GOT3 (cell line): Measurements from ENCODE around the gene CDH4.

Source experiments
- DNase-seq: peaks from one replicate; lab custom pipeline; 2025; ENCODE audit warnings: mixed read lengths; lab: John Stamatoyannopoulos, UW

The CDH4 gene

DNA sequence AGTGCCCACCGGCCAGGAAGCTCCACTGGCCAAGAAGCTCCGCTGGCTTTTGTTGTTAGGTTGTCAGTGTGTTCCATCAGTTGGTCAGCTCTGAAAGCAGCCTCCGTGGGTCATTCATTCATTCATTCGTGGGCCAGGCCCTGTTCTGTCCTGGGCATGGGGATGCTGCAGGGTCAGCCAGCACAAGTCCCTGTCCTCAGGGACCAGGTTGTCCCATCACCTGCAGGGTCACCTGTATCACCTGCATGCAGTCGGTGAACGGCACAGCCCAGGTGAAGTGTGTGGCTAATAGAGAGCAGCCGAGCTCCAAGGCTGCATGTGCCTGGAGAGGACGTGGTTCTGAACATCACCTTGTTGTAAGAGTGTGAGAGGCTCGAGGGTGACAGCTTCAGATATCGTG is 403.5 kb downstream of the CDH4 start:
- no peak for DNase-seq

GRCh38 chr20:61656198-61656597 is 404.1 kb downstream of the CDH4 start:
- DNase-seq: no peak

DNA sequence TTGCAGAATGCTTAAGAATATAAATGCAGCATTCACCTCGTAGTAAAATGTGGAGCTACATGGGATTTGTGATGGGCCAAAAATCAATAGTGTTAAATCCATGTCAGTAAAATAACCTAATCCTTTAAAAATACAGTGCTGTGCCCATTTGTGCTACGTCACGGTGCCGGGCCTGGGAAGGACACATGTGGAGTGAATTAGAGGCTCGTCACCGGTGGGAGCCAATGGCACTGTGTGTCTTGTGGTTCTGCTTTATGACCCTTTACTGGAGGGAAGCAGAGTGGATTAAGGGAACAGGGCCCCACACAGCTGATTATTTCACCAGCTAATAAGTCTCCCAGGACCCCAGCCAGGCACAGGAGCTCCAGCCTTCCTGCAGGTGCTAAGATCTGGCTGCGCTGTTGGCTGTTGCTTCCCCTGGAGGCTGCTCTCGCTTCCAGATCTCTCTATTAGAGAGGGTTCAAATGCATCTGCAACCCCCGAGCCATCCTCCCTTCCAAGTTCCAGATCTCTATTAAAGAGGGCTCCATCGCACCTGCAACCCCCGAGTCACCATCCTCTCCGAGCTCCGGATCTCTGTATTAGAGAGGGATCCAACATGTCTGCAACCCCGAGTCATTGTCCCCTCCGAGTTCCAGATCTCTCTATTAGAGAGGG is 405.8 kb downstream of the CDH4 start:
- no peak for DNase-seq

DNA sequence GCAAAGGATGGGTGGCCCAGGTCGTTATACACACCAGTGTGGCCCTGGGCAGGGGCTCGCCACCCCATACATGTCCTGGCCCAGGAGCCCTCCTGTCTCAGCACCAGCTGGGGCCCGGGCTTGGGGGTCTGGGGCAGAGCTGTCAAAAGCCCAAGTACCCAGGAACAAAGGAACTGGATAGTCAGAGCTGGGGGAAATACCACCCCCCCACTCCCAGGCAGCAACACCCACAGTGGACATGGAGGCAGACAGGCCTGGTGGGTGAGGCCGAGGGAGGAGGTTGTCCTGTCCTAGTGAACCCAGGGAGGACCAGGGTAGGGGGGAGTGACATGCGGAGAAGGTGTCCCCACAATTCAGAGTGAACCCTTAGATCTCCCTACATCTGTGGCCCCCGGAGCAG is 406.5 kb downstream of the CDH4 start:
- DNase-seq: no peak

DNA sequence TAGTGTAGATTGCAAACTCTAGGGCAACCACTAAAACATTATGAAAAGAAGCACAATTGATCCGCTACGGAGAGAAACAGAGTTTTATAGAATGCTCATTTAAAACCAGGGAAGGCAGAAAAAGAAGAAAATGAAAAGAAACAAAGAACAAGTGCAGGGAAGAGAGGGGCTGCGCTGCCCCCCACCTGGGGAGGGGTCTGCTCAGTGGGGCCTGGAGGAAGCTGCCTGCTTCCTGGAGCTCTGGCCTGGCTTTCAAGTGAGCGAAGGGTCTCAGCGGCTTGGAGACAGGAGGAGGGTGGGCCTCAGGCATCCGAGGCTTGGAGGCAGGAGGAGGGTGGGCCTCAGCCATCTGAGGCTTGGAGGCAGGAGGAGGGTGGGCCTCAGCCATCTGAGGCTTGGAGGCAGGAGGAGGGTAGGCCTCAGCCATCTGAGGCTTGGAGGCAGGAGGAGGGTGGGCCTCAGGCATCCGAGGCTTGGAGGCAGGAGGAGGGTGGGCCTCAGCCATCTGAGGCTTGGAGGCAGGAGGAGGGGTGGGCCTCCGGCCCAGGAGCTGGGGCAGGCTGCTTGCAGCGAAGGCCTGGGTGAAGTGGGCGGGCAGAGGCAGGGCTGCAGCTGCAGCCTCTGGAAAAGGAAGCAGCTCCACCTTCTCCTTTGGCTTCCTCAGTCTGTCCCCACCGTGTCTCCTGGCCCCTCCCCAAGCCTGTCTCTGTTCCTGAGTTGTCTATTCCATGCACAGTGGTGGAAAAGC is 407.4 kb downstream of the CDH4 start:
- DNase-seq: no peak

- DNase-seq: no peak
Observed at GRCh38 chr20:61659994-61660346, 407.9 kb downstream of the CDH4 start.

DNA sequence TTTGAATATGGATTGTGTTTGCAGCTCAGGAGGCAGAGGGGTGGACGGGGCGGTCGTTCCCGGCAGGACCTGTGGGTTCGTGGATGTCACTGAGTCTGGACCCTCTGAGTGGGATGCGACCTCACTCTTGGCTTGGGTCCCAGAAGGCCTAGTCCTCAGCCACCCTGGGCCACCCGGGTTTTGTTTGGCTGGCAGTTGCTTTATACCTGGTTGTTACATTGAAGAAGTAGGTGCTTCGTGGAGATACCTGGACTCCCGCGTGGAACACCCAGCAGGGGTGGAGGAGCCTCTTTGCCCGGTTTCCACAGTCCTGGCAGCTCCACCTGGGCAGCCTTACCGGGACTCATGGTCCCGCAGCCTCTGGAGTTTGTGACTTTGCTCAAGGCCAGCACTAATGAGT is 408.5 kb downstream of the CDH4 start:
- no peak for DNase-seq

DNA sequence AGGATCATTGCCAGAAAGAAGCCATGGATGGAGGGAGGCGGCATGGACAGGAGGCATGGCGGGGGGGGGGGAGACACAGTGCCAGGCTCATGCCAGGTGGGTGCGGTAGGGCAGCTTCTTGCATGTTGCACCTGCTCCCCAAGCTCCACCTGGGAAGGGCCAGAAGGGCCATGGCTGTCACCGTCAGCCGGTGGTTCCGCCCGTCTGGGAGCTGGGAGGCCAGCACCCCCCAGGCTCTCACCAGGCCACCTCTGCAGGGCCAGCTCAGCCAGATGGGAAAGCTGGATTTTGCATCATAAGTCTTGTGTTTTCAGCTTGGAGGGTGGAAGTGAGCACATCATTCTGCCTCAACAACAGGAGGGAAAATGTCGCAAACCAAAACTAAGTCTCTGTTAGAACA is 409.0 kb downstream of the CDH4 start:
- no peak for DNase-seq

DNA sequence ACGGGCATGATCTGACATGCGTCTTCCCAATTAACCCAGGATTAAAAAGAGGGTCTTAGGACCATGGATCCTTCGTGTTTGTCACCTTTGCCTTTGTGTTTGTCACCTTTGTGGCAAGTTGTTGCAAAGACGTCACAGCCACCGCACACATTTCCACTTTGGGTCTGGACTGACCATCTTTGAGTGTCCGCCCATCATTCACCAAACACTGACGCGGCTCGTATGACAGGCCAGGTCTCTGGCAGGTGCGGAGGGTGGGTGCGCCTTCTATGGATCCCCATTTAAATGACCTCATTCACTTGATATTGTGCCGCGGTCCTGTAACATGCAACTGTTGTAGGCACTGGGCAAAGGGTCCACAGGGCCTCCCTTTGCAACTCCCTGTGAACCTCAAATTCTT is 409.5 kb downstream of the CDH4 start:
- no peak for DNase-seq

GRCh38 chr20:61662226-61662967 is 410.3 kb downstream of the CDH4 start:
- no peak for DNase-seq

DNA sequence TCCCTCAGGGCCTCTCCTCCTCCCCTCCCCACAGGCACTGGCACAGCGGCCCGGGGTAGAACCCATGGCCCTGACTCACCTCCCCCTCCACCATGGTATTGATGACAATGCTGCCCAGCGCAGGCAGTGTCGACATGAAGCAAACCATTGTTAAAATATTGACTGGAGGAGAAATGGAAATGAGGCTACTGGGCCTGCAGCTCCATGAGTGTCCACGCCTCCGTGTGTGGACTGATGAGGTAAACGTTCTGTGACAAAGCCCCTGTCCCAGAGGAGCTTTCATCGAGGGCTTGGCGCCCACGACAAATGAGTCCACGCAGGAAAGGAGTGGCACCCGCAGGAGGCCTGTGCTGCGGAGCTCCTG is 410.9 kb downstream of the CDH4 start:
- no peak for DNase-seq

DNA sequence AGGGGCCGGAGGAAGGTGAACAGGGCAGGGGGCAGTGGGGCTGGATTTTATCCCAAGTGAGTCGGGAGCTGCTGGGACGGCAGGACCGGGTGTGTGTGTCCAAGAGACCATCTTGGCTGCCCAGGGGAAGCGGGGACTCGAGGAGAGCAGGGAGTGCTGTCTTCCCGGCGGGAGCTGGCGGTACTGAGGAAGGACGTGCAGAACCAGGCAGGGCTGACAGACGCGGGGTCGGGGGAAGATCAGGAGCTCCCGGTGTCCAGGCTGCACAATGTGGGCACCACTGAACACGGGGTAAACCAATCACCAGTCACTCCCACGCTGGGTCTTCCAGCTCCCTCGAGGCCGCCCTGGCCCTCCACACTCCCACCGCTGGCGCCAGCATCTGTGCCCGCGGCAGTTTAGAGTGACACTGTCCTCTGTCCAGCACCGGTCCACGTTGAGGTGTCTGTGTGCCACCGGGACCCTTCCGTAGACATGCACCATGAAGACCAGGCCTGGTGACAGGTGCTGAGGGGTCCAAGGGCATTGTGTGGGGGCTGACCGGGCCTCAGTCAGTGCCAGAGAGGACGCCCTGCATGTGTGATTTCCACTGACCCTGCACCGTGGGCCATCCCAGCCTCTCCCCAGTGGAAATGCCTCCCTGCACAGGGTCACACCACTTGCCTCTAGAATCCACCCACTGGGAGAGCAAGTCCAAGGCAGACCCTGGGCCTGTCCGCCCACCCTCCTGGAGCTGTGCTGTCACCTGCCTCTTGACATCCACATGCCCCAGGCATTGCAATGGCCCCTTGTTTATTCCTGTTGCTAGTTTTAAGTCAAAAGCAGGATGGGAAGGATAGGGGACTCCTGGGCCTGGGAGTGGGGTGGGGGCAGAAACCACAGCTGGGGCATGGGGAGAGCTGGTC is 411.7 kb downstream of the CDH4 start:
- no peak for DNase-seq

- no peak for DNase-seq
Observed at GRCh38 chr20:61664556-61665320, 412.7 kb downstream of the CDH4 start.

DNA sequence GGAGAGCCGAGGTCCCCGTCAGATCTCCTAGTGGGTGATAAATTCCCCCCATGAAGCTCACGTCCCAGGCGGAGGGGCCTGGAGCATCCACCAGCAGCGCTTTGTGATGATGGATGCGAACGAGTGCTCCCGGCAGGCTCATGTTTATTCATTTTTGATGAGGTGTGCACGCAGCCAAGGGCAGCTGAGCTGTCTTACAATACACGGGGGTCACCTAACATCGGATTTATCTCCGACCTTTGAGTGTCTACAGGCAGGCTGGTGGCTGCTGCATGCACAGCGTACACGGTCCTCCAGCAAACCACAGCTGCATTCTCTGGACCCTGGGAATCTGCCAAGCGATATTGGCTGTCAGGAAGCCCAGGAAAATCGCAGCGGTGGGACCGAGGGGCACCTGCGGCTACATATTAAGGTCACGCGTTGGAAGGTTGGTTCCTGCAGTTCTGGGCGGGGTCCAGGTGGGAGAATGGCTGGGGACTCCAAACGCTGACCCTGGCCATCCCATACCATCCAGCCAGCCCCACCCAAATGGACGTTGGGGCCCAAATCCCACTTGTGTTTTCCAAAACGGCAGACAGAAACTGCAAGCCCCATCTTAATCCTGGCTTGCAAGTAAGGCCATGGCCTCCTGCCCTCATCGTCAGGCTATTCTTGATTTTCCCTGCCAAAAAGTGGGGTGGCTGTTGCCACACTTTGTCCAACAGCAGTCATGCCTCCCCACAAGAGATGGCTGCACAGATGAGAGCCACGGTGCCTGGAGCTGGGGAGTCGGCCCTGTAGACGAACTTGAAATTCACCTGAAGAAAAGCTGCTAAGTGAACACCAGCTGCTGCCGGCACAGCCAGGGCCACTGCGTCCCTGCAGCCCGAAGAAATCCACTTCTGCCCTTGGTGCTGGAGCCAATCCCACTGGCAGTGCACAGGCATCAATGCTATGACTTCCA is 413.7 kb downstream of the CDH4 start:
- DNase-seq: no peak

- no peak for DNase-seq
Observed at GRCh38 chr20:61666471-61666832, 414.4 kb downstream of the CDH4 start.

GRCh38 chr20:61667056-61667792 is 415.2 kb downstream of the CDH4 start:
- DNase-seq: no peak

DNA sequence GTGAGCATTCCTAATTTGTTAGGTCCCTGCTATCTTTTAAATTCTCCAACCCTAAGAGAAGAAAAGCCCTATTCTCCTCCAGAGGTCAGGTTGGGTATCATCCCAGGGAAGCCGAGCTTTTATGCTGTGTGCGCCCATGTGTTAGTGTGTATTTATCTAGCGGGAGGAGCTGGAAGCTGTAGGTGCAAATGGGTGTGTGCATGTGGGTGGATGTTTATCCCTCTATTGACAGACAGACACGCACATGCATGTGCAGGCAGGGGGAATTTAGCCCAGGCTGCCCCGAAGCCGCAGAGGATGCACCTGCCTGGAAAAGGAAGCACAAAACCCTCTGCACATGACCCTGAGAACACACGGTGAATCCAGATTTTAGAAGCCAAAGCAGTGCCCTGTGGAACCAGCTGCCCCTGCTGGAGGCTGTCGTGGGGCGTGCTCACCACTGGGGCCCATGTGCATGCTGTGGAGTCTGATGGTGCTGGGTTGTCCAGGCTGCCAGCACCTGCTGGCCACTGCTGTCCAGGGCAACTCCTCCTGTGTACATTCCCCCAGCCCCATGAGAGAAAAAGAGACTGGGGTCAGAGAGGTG is 416.1 kb downstream of the CDH4 start:
- DNase-seq: no peak

DNA sequence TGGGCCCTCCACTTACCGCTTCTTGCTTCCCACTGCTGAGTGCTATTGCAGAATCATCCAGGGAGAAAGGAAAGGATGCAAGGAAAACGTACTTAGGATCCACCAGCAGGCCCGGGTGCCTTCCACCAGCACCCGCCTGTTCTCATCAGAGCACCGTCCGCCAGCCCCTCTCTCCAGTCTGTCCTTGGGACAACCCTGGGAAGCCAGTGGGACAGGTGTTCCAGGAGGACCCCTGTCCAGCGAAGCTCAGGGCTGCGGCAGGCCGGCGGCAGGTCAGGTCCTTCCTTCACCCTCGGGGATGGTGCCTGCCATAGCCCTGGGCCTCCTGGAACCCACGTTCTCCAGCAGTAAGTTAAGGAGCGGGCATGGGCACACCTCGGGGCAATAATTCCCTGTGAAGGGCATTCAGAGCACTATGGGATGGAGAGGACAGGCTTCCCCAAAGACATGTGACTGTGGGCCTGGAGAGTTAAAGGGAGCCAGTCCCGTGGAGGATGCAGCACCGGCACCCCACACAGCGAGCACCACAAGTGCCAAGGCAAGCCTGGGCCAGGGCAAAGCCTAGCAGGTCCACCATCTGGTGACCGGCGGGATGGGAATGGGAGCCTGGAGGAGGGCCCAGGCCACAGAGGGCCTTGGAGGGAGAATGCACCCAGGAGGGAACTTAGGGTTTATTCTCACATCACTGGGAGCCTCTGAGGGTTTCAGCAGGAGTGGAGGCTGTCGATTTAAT is 416.9 kb downstream of the CDH4 start:
- no peak for DNase-seq

DNA sequence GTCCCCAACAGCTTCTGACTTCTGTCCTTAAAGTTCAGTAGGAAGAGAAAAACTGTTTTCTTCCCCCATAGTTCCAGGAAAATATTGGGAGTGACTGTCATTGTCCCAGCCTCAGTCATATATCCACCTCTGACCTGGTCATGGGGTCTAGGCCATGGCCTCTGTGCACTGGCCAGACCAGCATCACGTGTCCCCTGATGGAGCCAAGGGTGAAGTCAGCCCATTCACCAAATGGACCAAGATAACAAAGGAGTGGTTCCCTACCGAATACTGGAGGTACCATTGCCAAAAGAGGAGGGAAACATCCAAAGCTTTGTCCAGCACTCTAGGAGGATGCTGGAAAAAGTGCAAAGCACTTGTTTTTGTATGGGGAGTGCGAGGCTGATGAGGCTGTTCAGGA is 418.2 kb downstream of the CDH4 start:
- DNase-seq: no peak
